Stomach smooth muscle (tissue), 2 donors: ENCODE results near the gene UPK3BL1.
"Not testable (repeated sequence)": the region's sequence is repeated elsewhere in the genome, so short reads cannot be mapped to it uniquely, and the experiment has no call there.

Experiments
- H3K27ac ChIP-seq: one replicate; pipeline ENCODE4 v1.7.0; 2013; ENCODE audit warnings: mild to moderate bottlenecking, low read length, inconsistent platforms
- H3K27me3 ChIP-seq, 2 donors: one replicate each; pipeline ENCODE4 v1.7.0; 2013; ENCODE audit warnings: low read length in 2 of 2; ENCODE audit not compliant: insufficient read depth in 2 of 2, control insufficient read depth in 1 of 2
- H3K36me3 ChIP-seq, 2 donors: one replicate each; pipeline ENCODE4 v1.7.0; 2013; ENCODE audit warnings: low read length in 2 of 2; ENCODE audit not compliant: control insufficient read depth in 2 of 2, insufficient read depth in 2 of 2
- H3K4me1 ChIP-seq: one replicate; pipeline ENCODE4 v1.7.0; 2013; ENCODE audit warnings: low read length; ENCODE audit not compliant: control insufficient read depth, insufficient read depth
- H3K4me3 ChIP-seq, 2 donors: one replicate each; pipeline ENCODE4 v1.7.0; 2013; ENCODE audit warnings: low read length in 2 of 2
- H3K9ac ChIP-seq, 2 donors: one replicate each; pipeline ENCODE4 v1.7.0; 2013; ENCODE audit warnings: low read length in 2 of 2, mild to moderate bottlenecking in 1 of 2
- H3K9me3 ChIP-seq, 2 donors: one replicate each; pipeline ENCODE4 v1.7.0; 2013; ENCODE audit warnings: low read length in 2 of 2; ENCODE audit not compliant: control insufficient read depth in 2 of 2
- donor health status: healthy.
- donor health status: Pancreatic carcinoma.

The UPK3BL1 gene

GRCh38 chr7:102642691-102643090 lies at the start of gene UPK3BL1:
TSS of gene UPK3BL1 (minus strand) at chr7:102642791. CDS start at chr7:102642741, 50 bp downstream.
- H3K4me1 ChIP-seq, H3K9ac ChIP-seq, H3K27me3 ChIP-seq, H3K9me3 ChIP-seq, H3K4me3 ChIP-seq, H3K36me3 ChIP-seq, H3K27ac ChIP-seq: not testable (repeated sequence)

GRCh38 chr7:102690602-102691001 lies 48.0 kb upstream of the UPK3BL1 start:
- not testable (repeated sequence) for H3K4me3 ChIP-seq, H3K4me1 ChIP-seq, H3K27ac ChIP-seq, H3K9me3 ChIP-seq, H3K9ac ChIP-seq, H3K27me3 ChIP-seq, H3K36me3 ChIP-seq

GRCh38 chr7:102689436-102690282 lies 47.1 kb upstream of the UPK3BL1 start:
- not testable (repeated sequence) for H3K27me3 ChIP-seq, H3K27ac ChIP-seq, H3K4me3 ChIP-seq

GRCh38 chr7:102688299-102689036 lies 45.9 kb upstream of the UPK3BL1 start:
- not testable (repeated sequence) for H3K4me3 ChIP-seq, H3K36me3 ChIP-seq, H3K27ac ChIP-seq, H3K9ac ChIP-seq, H3K27me3 ChIP-seq, H3K9me3 ChIP-seq, H3K4me1 ChIP-seq

More at GRCh38 chr7:102689436-102690282, 47.1 kb upstream of the UPK3BL1 start:
- H3K36me3 ChIP-seq, H3K9me3 ChIP-seq, H3K9ac ChIP-seq, H3K4me1 ChIP-seq: not testable (repeated sequence)

DNA sequence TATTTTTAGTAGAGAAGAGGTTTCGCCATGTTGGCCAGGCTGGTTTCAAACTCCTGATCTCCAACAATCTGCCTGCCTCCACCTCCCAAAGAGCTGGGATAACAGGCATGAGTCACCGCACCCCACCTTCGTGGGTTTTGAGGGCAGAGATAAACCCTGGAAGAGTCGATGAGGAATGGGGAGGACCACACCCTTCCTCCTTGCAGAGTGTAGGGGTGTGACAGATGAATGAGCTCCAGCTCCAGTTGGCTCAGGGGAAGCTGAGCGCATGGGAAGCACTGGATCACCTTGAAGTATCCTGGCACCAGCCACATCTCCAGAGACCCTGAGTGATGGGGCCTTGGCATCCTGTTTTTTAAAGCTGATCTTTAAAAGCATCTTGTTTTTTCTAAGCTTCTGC lies 40.0 kb upstream of the UPK3BL1 start:
- H3K9me3 ChIP-seq, H3K9ac ChIP-seq, H3K27ac ChIP-seq, H3K4me3 ChIP-seq, H3K27me3 ChIP-seq, H3K36me3 ChIP-seq, H3K4me1 ChIP-seq: not testable (repeated sequence)

GRCh38 chr7:102680780-102681179 lies 38.2 kb upstream of the UPK3BL1 start:
- H3K9me3 ChIP-seq, H3K9ac ChIP-seq, H3K27ac ChIP-seq, H3K27me3 ChIP-seq, H3K4me1 ChIP-seq, H3K4me3 ChIP-seq, H3K36me3 ChIP-seq: not testable (repeated sequence)

DNA sequence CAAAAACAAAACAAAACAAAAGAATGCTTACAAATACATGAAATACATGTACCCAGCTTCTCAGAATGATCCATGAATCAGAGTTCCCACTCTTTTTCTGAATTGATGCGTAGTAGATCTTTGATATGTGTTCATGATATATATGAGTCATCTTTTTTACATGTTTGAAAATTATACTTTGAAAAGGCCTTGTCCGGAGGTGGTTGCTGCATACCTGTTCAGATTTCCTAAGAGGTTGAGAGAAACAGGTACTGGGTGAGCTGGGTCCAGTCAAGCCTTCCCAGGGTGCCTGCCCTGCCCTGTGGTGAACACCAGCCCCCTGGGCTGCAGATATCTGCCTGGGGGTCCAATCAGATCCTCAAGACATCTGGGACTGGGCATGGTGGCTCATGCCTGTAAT lies 33.0 kb upstream of the UPK3BL1 start:
- not testable (repeated sequence) for H3K4me3 ChIP-seq, H3K9me3 ChIP-seq, H3K4me1 ChIP-seq, H3K27me3 ChIP-seq, H3K27ac ChIP-seq, H3K9ac ChIP-seq, H3K36me3 ChIP-seq

DNA sequence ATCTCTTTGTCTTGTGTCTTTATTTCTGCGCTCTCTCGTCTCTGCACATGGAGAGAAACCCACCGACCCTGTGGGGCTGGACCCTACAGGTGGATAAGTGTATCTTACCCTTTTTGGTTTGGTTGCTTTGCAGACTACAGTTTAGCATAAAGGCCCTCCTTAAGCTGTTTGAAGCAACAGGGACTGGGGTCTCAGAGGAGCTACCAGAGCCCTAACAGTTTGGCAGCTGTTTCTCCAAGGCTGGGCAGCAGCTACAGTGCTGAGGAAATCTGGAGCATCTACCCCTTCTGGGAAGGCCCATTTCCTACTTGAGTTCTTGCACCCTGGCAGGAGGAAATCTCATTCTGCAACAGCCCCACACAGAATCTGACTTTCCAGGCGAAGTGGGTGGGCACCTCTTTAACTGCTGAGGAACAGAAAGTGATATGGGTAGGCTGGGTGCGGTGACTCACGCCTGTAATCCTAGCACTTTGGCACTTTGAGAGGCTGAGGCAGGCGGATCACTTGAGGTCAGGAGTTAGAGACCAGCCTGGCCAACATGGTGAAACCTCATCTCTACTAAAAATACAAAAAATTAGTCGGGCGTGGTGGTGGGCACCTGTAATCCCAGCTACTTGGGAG lies 31.0 kb upstream of the UPK3BL1 start:
- not testable (repeated sequence) for H3K27ac ChIP-seq, H3K4me1 ChIP-seq, H3K27me3 ChIP-seq, H3K9me3 ChIP-seq, H3K36me3 ChIP-seq, H3K4me3 ChIP-seq, H3K9ac ChIP-seq

- not testable (repeated sequence) for H3K4me3 ChIP-seq, H3K4me1 ChIP-seq, H3K9me3 ChIP-seq, H3K9ac ChIP-seq, H3K27ac ChIP-seq, H3K27me3 ChIP-seq, H3K36me3 ChIP-seq
These were observed 29.3 kb upstream of the UPK3BL1 start for GRCh38 chr7:102671956-102672307.

DNA sequence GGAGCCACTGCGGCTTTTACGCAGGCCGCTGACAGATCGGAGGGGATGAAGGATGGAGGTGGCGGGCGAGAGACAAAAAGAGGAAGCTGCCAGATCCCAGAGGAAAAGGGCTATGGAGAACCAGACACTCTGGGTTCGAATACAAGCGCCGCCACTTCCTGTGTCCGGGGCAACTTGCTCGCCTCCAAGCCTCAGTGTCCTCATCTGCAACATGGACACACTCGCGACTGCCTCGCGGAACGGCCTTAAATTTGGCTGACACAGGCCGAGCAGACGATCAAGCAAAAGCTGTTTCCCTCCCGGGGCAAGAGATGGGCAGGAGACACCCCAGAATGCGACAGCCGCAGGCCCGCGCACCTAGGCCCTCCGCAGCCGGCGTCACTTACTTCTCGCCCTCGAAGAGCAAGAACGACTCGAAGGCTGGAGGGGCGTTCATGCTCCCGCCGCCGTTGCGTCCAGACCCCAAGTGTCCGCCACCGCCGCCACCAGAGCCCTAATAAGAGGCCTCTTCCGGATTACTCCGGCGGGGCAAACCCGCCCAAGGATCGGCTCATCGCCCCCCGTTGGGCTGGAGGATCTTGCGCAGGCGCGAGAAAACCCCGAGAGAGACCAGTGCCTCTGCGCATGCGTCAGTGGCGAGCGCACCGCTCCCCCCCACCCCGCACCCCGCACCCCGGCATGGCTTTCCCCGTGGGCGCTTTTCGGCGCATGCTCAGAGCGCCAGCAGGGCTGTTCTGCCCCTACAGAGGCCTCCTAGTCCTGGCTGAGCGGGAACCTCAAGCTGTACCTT lies 28.8 kb upstream of the UPK3BL1 start, which contains the start of gene POLR2J2:
TSS of gene POLR2J2 (minus strand) at position 498 of the 790 bp plus-strand sequence. CDS start at position 436, 62 bp downstream.
- not testable (repeated sequence) for H3K27me3 ChIP-seq, H3K36me3 ChIP-seq, H3K4me1 ChIP-seq, H3K9me3 ChIP-seq, H3K27ac ChIP-seq
- Histone ChIP-seq H3K9ac (peak within 1 kb of the TSS in 1 of 2 donors; percentile 57), H3K4me3 (peak within 1 kb of the TSS; percentile 19 to 61)
